HepG2 (cell line): ENCODE measurements around the gene NRSN2. TPM values are rescaled to one million over a fixed set of nuclear protein-coding genes. Genes with fewer than 3 reads are reported as not detected.

Experiments
- DR1 ChIP-seq: sonication (generic); formaldehyde crosslinking; IDR thresholded peaks from 2 replicates; pipeline ENCODE4 v1.8.0; 2021; ENCODE audit warnings: mild to moderate bottlenecking, missing genetic modification reagents, inconsistent platforms
- EZH2 ChIP-seq: conservative IDR thresholded peaks from 2 replicates; pipeline ENCODE4 v1.6.1; 2012; ENCODE audit warnings: mild to moderate bottlenecking, low read depth, low read length, moderate library complexity
- GATA4 ChIP-seq: sonication (generic); IDR thresholded peaks from 2 replicates; pipeline ENCODE4 v1.6.1; 2016; ENCODE audit warnings: antibody characterized with exemption, low read depth, borderline replicate concordance
- HOXD1 ChIP-seq: sonication (generic); formaldehyde crosslinking; IDR thresholded peaks from 2 replicates; pipeline ENCODE4 v1.5.0; 2020; ENCODE audit warnings: missing genetic modification reagents
- MIXL1 ChIP-seq: IDR thresholded peaks from 2 replicates; pipeline ENCODE4 v1.6.1; 2016
- REXO4 ChIP-seq: sonication (generic); formaldehyde crosslinking; IDR thresholded peaks from 2 replicates; pipeline ENCODE4 v1.8.0; 2022; ENCODE audit warnings: missing genetic modification reagents, mild to moderate bottlenecking, borderline replicate concordance
- SP140L ChIP-seq: sonication (generic); formaldehyde crosslinking; IDR thresholded peaks from 2 replicates; pipeline ENCODE4 v1.4.0; 2020; ENCODE audit warnings: missing genetic modification reagents, borderline replicate concordance
- SYNCRIP ChIP-seq: fragments of 200-400 bp; formaldehyde crosslinking; IDR thresholded peaks from 2 replicates; pipeline ENCODE4 v1.6.1; 2018; ENCODE audit warnings: mild to moderate bottlenecking, low read depth, low read length; ENCODE audit not compliant: insufficient read depth
- TCF12 ChIP-seq, 2 experiments: fragments of 450-650 bp in 1 of 2; sonication (generic) in 1 of 2; formaldehyde crosslinking in 1 of 2; IDR thresholded peaks; 2 replicates each; pipeline versions ENCODE4 v1.6.1 to v1.8.0; 2017 to 2022; ENCODE audit warnings: antibody characterized with exemption in 1 of 2, mild to moderate bottlenecking in 1 of 2, missing genetic modification reagents in 1 of 2, moderate library complexity in 1 of 2
- ZC3H4 ChIP-seq: sonication (generic); formaldehyde crosslinking; IDR thresholded peaks from 2 replicates; pipeline ENCODE4 v1.4.0; 2020; ENCODE audit warnings: missing genetic modification reagents, borderline replicate concordance
- ZFP1 ChIP-seq: IDR thresholded peaks from 2 replicates; pipeline ENCODE4 v1.6.1; 2016
- ZFP36 ChIP-seq: fragments of 150-350 bp; IDR thresholded peaks from 2 replicates; pipeline ENCODE4 v1.6.1; 2018; ENCODE audit warnings: borderline replicate concordance, low read length, low read depth; ENCODE audit not compliant: partially characterized antibody
- ZNF333 ChIP-seq: sonication (generic); formaldehyde crosslinking; IDR thresholded peaks from 2 replicates; pipeline ENCODE4 v1.4.0; 2020; ENCODE audit warnings: mild to moderate bottlenecking, missing genetic modification reagents, borderline replicate concordance
- ZNF382 ChIP-seq: sonication (generic); formaldehyde crosslinking; IDR thresholded peaks from 2 replicates; pipeline ENCODE4 v1.5.0; 2020; ENCODE audit warnings: missing genetic modification reagents, mild to moderate bottlenecking, borderline replicate concordance
- ZNF501 ChIP-seq: sonication (generic); formaldehyde crosslinking; IDR thresholded peaks from 2 replicates; pipeline ENCODE4 v1.5.1; 2020; ENCODE audit warnings: mild to moderate bottlenecking, moderate library complexity, missing genetic modification reagents
- ZNF557 ChIP-seq: sonication (generic); formaldehyde crosslinking; IDR thresholded peaks from 2 replicates; pipeline ENCODE4 v1.4.0; 2020; ENCODE audit warnings: missing genetic modification reagents
- ZNF660 ChIP-seq: sonication (generic); formaldehyde crosslinking; IDR thresholded peaks from 2 replicates; pipeline ENCODE4 v1.5.1; 2020; ENCODE audit warnings: mild to moderate bottlenecking, low read depth, missing genetic modification reagents, borderline replicate concordance
- polyA plus RNA-seq, 8 experiments: library from polyadenylated mRNA; depleted of rRNA in 3 of 8; stranded (reverse) in 7 of 8; unstranded in 1 of 8; fragments of >200 nt; fragmentation: Illumina TruSeq in 4 of 8; extraction: Trizol in 4 of 8; gene quantifications; 2 replicates each; pipeline versions ENCODE4 v1.2.1 to v1.2.3, GENCODE V29; 2011 to 2016; ENCODE audit warnings: low read depth in 4 of 8, missing spikeins in 1 of 8, mixed read lengths in 1 of 8; ENCODE audit not compliant: insufficient read depth in 1 of 8
- total RNA-seq, 5 experiments: library from RNA; depleted of rRNA; stranded (reverse); fragments of >200 nt; fragmentation: Illumina TruSeq; extraction: Trizol; gene quantifications; 2 replicates each; pipeline ENCODE4 v1.2.3, GENCODE V29; 2016; ENCODE audit warnings: low read depth in 1 of 5
- TF ChIP-seq, protein P1 (sequence below): sonication (generic); formaldehyde crosslinking; IDR thresholded peaks from 2 replicates; pipeline ENCODE4 v1.5.0; 2020; ENCODE audit warnings: missing genetic modification reagents, mild to moderate bottlenecking, borderline replicate concordance
- TF ChIP-seq, protein P2 (sequence below): sonication (generic); formaldehyde crosslinking; IDR thresholded peaks from 2 replicates; pipeline ENCODE4 v1.4.0; 2020; ENCODE audit warnings: mild to moderate bottlenecking, missing genetic modification reagents
- TF ChIP-seq, protein P3 (sequence below): sonication (generic); formaldehyde crosslinking; IDR thresholded peaks from 2 replicates; pipeline ENCODE4 v1.4.0; 2020; ENCODE audit warnings: mild to moderate bottlenecking, low read depth, missing genetic modification reagents
- TF ChIP-seq, protein P4 (sequence below): sonication (generic); formaldehyde crosslinking; IDR thresholded peaks from 2 replicates; pipeline ENCODE4 v1.8.1; 2022; ENCODE audit warnings: mild to moderate bottlenecking, missing genetic modification reagents
- TF ChIP-seq, protein P5 (sequence below): sonication (generic); formaldehyde crosslinking; IDR thresholded peaks from 2 replicates; pipeline ENCODE4 v1.8.0; 2022; ENCODE audit warnings: mild to moderate bottlenecking, missing genetic modification reagents; ENCODE audit not compliant: insufficient replicate concordance

The NRSN2 gene
- total and polyA plus RNA-seq, 2 of the 13 experiments (the other 11 are each of a cell fraction or from before 2014, with no cell fraction given) = 32.3 to 49.4 TPM

DNA sequence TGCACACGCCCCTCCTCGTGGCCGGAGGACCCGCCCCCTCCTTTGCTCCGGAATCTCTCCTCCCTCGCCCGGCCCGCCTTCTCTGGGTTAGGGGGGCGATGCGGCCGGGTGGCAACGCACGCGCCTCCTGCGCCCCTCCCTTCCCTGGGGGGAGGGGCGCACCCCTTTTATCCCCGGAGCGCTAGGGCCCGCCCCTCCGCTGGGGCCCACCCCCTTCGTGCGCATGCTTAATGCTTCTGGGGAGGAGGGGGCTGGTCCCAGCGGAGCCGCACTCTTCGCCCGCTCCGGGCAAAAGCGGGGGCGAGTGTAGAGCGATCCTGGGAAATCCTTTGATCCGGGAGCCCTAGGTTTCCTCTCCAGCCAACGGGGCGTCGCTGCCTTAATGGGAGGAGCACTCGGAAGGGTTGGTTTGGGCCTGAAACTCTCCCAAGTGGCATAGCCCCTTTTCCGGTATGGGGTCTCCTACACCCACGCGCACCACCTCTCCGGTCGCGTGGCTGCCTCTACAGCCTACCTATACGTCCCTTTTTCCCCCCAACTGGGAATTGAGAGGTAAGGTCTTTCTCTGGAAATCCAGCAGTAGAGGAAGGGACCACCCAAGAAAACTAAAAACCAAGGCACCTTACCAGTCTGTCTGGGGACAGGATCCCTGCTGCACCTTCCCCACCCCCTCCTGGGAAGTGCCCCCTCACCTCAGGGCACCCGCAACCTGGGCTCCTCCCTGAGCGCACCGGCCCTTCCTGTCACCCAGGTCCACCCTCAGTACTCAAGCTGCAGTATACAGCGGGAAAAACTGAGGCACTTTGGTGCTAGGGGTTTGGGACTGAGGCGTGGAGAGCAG is 19.5 kb upstream of the NRSN2 start (continued):
- TF ChIP-seq GATA4 = 0 out of 2 replicates have a peak, but pooled peaks have one; percentile 41
- TF ChIP-seq MIXL1 (CRISPR knock-in tag) = no peak; the same call in 1 of the 2 replicates
- TF ChIP-seq, protein P1, sequence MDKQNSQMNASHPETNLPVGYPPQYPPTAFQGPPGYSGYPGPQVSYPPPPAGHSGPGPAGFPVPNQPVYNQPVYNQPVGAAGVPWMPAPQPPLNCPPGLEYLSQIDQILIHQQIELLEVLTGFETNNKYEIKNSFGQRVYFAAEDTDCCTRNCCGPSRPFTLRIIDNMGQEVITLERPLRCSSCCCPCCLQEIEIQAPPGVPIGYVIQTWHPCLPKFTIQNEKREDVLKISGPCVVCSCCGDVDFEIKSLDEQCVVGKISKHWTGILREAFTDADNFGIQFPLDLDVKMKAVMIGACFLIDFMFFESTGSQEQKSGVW = no peak
- no peak for TF ChIP-seq SP140L (CRISPR knock-in tag)
- TF ChIP-seq, protein P2, sequence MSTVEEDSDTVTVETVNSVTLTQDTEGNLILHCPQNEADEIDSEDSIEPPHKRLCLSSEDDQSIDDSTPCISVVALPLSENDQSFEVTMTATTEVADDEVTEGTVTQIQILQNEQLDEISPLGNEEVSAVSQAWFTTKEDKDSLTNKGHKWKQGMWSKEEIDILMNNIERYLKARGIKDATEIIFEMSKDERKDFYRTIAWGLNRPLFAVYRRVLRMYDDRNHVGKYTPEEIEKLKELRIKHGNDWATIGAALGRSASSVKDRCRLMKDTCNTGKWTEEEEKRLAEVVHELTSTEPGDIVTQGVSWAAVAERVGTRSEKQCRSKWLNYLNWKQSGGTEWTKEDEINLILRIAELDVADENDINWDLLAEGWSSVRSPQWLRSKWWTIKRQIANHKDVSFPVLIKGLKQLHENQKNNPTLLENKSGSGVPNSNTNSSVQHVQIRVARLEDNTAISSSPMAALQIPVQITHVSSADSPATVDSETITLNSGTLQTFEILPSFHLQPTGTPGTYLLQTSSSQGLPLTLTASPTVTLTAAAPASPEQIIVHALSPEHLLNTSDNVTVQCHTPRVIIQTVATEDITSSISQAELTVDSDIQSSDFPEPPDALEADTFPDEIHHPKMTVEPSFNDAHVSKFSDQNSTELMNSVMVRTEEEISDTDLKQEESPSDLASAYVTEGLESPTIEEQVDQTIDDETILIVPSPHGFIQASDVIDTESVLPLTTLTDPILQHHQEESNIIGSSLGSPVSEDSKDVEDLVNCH (CRISPR knock-in tag) = no peak
- TF ChIP-seq EZH2 = no peak
- TF ChIP-seq HOXD1 (CRISPR knock-in tag) = 0 out of 2 replicates have a peak, but pooled peaks have one; percentile 4
- TF ChIP-seq, protein P3, sequence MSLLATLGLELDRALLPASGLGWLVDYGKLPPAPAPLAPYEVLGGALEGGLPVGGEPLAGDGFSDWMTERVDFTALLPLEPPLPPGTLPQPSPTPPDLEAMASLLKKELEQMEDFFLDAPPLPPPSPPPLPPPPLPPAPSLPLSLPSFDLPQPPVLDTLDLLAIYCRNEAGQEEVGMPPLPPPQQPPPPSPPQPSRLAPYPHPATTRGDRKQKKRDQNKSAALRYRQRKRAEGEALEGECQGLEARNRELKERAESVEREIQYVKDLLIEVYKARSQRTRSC (CRISPR knock-in tag) = no peak
- TF ChIP-seq ZC3H4 (CRISPR knock-in tag) = no peak
- TF ChIP-seq ZNF501 = peak; percentile 96
- TF ChIP-seq ZFP1 = no peak
- TF ChIP-seq, protein P4, sequence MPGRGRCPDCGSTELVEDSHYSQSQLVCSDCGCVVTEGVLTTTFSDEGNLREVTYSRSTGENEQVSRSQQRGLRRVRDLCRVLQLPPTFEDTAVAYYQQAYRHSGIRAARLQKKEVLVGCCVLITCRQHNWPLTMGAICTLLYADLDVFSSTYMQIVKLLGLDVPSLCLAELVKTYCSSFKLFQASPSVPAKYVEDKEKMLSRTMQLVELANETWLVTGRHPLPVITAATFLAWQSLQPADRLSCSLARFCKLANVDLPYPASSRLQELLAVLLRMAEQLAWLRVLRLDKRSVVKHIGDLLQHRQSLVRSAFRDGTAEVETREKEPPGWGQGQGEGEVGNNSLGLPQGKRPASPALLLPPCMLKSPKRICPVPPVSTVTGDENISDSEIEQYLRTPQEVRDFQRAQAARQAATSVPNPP (CRISPR knock-in tag) = no peak
- TF ChIP-seq TCF12 (IDR thresholded peaks at IDR 0.05) = no peak
- no peak for TF ChIP-seq TCF12 (CRISPR knock-in tag; IDR thresholded peaks at IDR 0.05)
- TF ChIP-seq ZNF382 = no peak
- TF ChIP-seq, protein P5, sequence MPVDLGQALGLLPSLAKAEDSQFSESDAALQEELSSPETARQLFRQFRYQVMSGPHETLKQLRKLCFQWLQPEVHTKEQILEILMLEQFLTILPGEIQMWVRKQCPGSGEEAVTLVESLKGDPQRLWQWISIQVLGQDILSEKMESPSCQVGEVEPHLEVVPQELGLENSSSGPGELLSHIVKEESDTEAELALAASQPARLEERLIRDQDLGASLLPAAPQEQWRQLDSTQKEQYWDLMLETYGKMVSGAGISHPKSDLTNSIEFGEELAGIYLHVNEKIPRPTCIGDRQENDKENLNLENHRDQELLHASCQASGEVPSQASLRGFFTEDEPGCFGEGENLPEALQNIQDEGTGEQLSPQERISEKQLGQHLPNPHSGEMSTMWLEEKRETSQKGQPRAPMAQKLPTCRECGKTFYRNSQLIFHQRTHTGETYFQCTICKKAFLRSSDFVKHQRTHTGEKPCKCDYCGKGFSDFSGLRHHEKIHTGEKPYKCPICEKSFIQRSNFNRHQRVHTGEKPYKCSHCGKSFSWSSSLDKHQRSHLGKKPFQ = peak; percentile 42
- TF ChIP-seq DR1 = peak; percentile 69; the same call in 1 of the 2 replicates
- TF ChIP-seq REXO4 (CRISPR knock-in tag) = no peak
- TF ChIP-seq ZNF333 (CRISPR knock-in tag) = peak; percentile 78; the same call in 1 of the 2 replicates
- peak; percentile 21; the same call in 1 of the 2 replicates for TF ChIP-seq ZNF557
- no peak for TF ChIP-seq ZNF660
- peak; percentile 13 for TF ChIP-seq ZFP36
- TF ChIP-seq SYNCRIP = no peak
